Fibroblast of lung (primary cell): ENCODE measurements around the gene GAL. TPM values are rescaled to one million over a fixed set of nuclear protein-coding genes. Genes with fewer than 3 reads are reported as not detected.

ENCODE experiments used
- DNase-seq, 2 donors: peaks; one replicate each; pipeline versions ENCODE4 v3.0.0 to v3.0.0-alpha.2; 2010; ENCODE audit warnings: low read depth in 2 of 2
- H2AFZ ChIP-seq: 2 replicates; pipeline ENCODE4 v1.5.1; 2012; ENCODE audit warnings: low read length, control low read depth, inconsistent platforms
- H3K27ac ChIP-seq: 2 replicates; pipeline ENCODE4 v1.5.1; 2011; ENCODE audit warnings: low read length, control low read depth; ENCODE audit not compliant: insufficient read depth
- H3K27me3 ChIP-seq: 2 replicates; pipeline ENCODE4 v1.5.1; 2011; ENCODE audit warnings: mild to moderate bottlenecking, low read length; ENCODE audit not compliant: control insufficient read depth, insufficient read depth
- H3K36me3 ChIP-seq: 2 replicates; pipeline ENCODE4 v1.5.1; 2011; ENCODE audit warnings: low read length; ENCODE audit not compliant: control insufficient read depth, insufficient read depth
- H3K4me1 ChIP-seq: 2 replicates; pipeline ENCODE4 v1.5.1; 2011; ENCODE audit warnings: low read length; ENCODE audit not compliant: control insufficient read depth, insufficient read depth; ENCODE audit errors: extremely low read depth
- H3K4me2 ChIP-seq: 2 replicates; pipeline ENCODE4 v1.5.1; 2011; ENCODE audit warnings: low read length, control low read depth; ENCODE audit not compliant: insufficient read depth; ENCODE audit errors: extremely low read depth
- H3K4me3 ChIP-seq, 4 experiments: fragments of 200-600 bp in 1 of 4; sonication (generic) in 1 of 4; replicated peaks in 1 of 4; 2 replicates each; pipeline ENCODE4 v1.5.1; 2011 to 2016; ENCODE audit warnings: low read length in 4 of 4, low read depth in 3 of 4, mild to moderate bottlenecking in 3 of 4, control low read depth in 2 of 4, inconsistent platforms in 1 of 4, mixed read lengths in 1 of 4; ENCODE audit not compliant: insufficient read depth in 1 of 4; ENCODE audit errors: control extremely low read depth in 1 of 4
- H3K79me2 ChIP-seq: 2 replicates; pipeline ENCODE4 v1.5.1; 2012; ENCODE audit warnings: mild to moderate bottlenecking, low read length, inconsistent platforms; ENCODE audit not compliant: control insufficient read depth, insufficient read depth
- H3K9ac ChIP-seq: 2 replicates; pipeline ENCODE4 v1.5.1; 2011; ENCODE audit warnings: mild to moderate bottlenecking, low read length, control low read depth; ENCODE audit not compliant: insufficient read depth
- H3K9me3 ChIP-seq: 2 replicates; pipeline ENCODE4 v1.5.1; 2012; ENCODE audit warnings: low read depth, low read length; ENCODE audit not compliant: control insufficient read depth, insufficient read depth
- H4K20me1 ChIP-seq: 2 replicates; pipeline ENCODE4 v1.5.1; 2011; ENCODE audit warnings: low read length; ENCODE audit not compliant: control insufficient read depth, insufficient read depth; ENCODE audit errors: extremely low read depth
- CTCF ChIP-seq, 2 donors: IDR thresholded peaks in 1 of 2; conservative IDR thresholded peaks in 1 of 2; 1 replicate in 1 of 2; 2 replicates in 1 of 2; pipeline ENCODE4 v1.5.1; 2011 to 2012; ENCODE audit warnings: low read length in 2 of 2, control low read depth in 1 of 2, inconsistent platforms in 1 of 2, low read depth in 1 of 2, mild to moderate bottlenecking in 1 of 2
- EZH2 ChIP-seq: IDR thresholded peaks from 2 replicates; pipeline ENCODE4 v1.5.1; 2012; ENCODE audit warnings: low read length, control low read depth, mild to moderate bottlenecking; ENCODE audit errors: missing control alignments
- polyA plus RNA-seq, 2 donors: library from polyadenylated mRNA; depleted of rRNA in 1 of 2; stranded (reverse) in 1 of 2; unstranded in 1 of 2; fragments of >200 nt; gene quantifications; 2 replicates each; pipeline ENCODE4 v1.2.1, GENCODE V29; 2011 to 2012; ENCODE audit warnings: missing spikeins in 1 of 2
- total RNA-seq: library from RNA; depleted of rRNA; stranded (reverse); fragments of >200 nt; gene quantifications from 2 replicates; pipeline ENCODE4 v1.2.1, GENCODE V29; 2014

GAL gene
- total and polyA plus RNA-seq, 2 donors (not counting 1 experiment from before 2014, with no cell fraction given), result 1.6 to 5.4 TPM

DNA sequence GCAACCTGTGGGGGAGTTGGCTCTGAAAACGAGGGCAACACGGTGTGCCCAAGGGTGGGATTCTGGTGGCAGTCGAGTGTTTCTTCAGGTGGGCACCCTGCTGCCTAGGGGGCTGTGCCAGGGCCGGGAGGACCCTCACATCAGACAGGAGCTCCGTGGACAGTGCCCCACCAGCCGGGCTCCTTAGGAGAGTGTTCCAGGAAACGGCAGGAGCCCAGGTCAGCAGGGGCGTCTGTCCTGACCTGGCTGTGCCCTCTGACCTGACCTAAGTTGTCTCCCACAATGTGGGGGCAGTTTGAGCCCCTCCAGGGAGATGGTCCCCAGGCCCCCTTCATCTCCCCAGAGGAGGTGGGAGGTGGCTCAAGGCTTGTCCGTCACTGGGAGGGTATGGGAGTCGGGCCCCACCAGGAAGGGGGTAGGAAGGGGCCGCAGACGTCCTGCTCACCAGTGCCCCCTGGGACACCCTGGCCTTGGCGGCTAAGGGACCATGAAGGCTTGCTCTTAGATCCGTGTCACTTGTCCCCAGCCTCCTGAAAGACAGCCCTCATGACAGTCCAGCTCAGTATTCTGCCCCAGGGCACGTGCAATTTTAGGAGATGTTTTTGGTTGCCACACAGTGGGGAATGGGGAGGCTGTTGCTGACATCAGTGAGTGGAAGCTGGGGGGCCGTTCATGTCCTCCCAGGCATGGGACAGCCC lies 32.2 kb upstream of the GAL start:
- DNase-seq, result no peak
- Histone ChIP-seq H4K20me1 (no peaks in the 10 kb centered on the region), H3K4me3 (no peak overlapping the region), H3K27me3 (peaks cover 12% of the 10 kb centered on the region), H3K27ac (no peak overlapping the region), H3K4me1 (no peaks in the 10 kb centered on the region), H3K9me3 (no peaks in the 10 kb centered on the region), H3K9ac (no peak overlapping the region), H2AFZ (no peak overlapping the region), H3K79me2 (no peaks in the 10 kb centered on the region), H3K36me3 (no peaks in the 10 kb centered on the region), H3K4me2 (no peak overlapping the region)
- TF ChIP-seq CTCF (conservative IDR thresholded peaks at IDR 0.05 in 1 of 2, IDR thresholded peaks at IDR 0.05 in 1 of 2; ENCODE audit: low read depth in 1 of 2, low read length in 2 of 2), result no peak

- Histone ChIP-seq H3K27ac (no peak overlapping the region), H3K27me3 (peaks cover 10% of the 10 kb centered on the region), H2AFZ (no peak overlapping the region), H3K79me2 (no peaks in the 10 kb centered on the region), H4K20me1 (no peaks in the 10 kb centered on the region), H3K9me3 (no peaks in the 10 kb centered on the region), H3K4me2 (no peak overlapping the region), H3K9ac (no peak overlapping the region), H3K4me3 (no peak overlapping the region), H3K4me1 (no peaks in the 10 kb centered on the region), H3K36me3 (no peaks in the 10 kb centered on the region)
- TF ChIP-seq CTCF (conservative IDR thresholded peaks at IDR 0.05 in 1 of 2, IDR thresholded peaks at IDR 0.05 in 1 of 2; ENCODE audit: low read depth in 1 of 2, low read length in 2 of 2), result no peak
- no peak for TF ChIP-seq EZH2
- no peak for DNase-seq
These were observed 31.6 kb upstream of the GAL start for GRCh38 chr11:68652683-68653156.

- Histone ChIP-seq H3K4me1 (peaks cover 2% of the 10 kb centered on the region), H3K79me2 (no peaks in the 10 kb centered on the region), H3K9me3 (no peaks in the 10 kb centered on the region), H3K4me2 (no peak overlapping the region), H3K27ac (no peak overlapping the region), H3K27me3 (peaks cover 10% of the 10 kb centered on the region), H3K9ac (no peak overlapping the region), H4K20me1 (no peaks in the 10 kb centered on the region), H3K36me3 (no peaks in the 10 kb centered on the region), H2AFZ (no peak overlapping the region), H3K4me3 (no peak overlapping the region)
- TF ChIP-seq EZH2, result no peak
- no peak for TF ChIP-seq CTCF (conservative IDR thresholded peaks at IDR 0.05 in 1 of 2, IDR thresholded peaks at IDR 0.05 in 1 of 2; ENCODE audit: low read depth in 1 of 2, low read length in 2 of 2)
- no peak for DNase-seq
These were observed 30.6 kb upstream of the GAL start for GRCh38 chr11:68653486-68654430.
